Epithelial cell of proximal tubule (primary cell): ENCODE data around the gene HDAC5. TPM values are rescaled to one million over a fixed set of nuclear protein-coding genes. Genes with fewer than 3 reads are reported as not detected.
A peak's percentile ranks its signal among the peaks of the same experiment; 100 is the strongest.
"Not testable (repeated sequence)": the region's sequence is repeated elsewhere in the genome, so short reads cannot be mapped to it uniquely, and the experiment has no call there.

Experiments used
- DNase-seq: peaks from one replicate; pipeline ENCODE4 v3.0.0-alpha.2; 2011; ENCODE audit warnings: low read depth
- H3K4me3 ChIP-seq: 2 replicates; pipeline ENCODE4 v1.5.1; 2011; ENCODE audit warnings: low read depth, mild to moderate bottlenecking, low read length
- total RNA-seq: library from RNA; depleted of rRNA; stranded (reverse); fragments of >200 nt; gene quantifications from 2 replicates; pipeline ENCODE4 v1.2.3, GENCODE V29; 2015
- TF ChIP-seq, protein P1 (sequence below): conservative IDR thresholded peaks from 2 replicates; pipeline ENCODE4 v1.5.1; 2012; ENCODE audit warnings: low read depth, mild to moderate bottlenecking, low read length

HDAC5 gene
- total RNA-seq, 1 donor from 2014 or later, result 13.5 TPM

DNA sequence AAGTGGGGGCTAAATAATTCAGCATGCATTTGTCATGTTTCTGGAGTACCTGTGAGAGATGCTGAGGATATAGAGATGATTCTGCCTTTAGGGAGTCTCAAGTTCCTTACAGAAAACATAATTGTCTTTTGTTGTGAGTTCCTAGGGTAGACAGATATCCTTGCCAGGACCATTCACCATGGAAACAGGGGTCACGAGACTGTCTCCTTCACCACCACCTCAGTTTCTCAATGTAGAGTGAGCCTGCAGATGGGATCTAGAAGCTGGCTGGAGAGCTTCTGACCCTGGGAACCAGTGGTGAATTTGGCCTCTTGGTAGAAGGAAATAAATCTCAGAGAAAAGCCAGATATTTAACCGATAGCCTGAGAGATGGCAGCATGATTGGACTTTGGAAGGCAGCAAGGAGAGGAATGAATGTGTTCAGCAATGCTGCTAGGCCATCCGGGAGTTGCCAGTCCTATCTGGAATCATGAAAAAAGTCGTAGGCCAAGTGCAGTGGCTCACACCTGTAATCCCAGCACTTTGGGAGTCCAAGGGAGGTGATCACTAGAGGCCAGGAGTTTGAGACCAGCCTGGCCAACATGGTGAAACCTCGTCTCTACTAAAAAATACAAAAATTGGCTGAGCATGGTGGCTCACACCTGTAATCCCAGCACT, 7.4 kb upstream of the HDAC5 start:
- TF ChIP-seq, protein P1, sequence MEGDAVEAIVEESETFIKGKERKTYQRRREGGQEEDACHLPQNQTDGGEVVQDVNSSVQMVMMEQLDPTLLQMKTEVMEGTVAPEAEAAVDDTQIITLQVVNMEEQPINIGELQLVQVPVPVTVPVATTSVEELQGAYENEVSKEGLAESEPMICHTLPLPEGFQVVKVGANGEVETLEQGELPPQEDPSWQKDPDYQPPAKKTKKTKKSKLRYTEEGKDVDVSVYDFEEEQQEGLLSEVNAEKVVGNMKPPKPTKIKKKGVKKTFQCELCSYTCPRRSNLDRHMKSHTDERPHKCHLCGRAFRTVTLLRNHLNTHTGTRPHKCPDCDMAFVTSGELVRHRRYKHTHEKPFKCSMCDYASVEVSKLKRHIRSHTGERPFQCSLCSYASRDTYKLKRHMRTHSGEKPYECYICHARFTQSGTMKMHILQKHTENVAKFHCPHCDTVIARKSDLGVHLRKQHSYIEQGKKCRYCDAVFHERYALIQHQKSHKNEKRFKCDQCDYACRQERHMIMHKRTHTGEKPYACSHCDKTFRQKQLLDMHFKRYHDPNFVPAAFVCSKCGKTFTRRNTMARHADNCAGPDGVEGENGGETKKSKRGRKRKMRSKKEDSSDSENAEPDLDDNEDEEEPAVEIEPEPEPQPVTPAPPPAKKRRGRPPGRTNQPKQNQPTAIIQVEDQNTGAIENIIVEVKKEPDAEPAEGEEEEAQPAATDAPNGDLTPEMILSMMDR, result no peak
- no peak overlapping the region for H3K4me3 ChIP-seq
- no peak for DNase-seq

DNA sequence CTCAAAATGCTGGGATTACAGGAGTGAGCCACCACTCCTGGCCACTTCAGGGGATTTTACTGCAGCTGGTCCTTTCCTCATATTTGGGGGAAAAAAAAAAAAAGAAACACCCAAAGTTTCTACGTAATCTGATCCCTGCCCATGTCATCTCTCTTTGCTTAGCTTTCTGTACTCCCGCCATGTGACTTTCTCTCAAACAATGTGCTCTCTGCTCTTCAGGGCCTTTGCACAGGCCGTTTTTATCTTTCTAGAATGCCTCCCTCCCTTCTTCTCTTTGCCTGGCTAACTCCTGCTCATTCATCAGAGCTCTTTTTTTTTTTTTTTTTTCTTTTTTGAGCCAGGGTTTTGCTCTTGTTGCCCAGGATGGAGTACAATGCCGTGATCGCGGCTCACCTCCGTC, 4.9 kb upstream of the HDAC5 start:
- TF ChIP-seq, protein P1, result no peak

DNA sequence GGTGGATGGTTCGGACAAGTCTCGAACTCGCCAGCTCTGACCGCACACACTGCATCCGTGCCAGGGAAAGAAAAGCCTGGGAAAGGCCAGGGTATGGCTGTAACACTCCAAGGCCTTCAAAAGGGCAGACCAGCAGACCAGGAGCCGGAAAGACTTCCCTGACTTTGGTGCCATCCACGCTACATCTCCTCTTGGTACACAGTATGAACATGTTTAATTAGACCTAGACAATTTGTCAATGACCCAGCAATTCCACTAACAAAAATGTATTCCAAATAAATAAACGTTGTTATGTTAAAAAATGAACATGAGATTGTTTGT, 637 bp upstream of the HDAC5 start:
- peak; percentile 22 for DNase-seq
- H3K4me3 ChIP-seq, result peak overlapping the region; percentile 76
- TF ChIP-seq, protein P1, result no peak

More for the DNA sequence above, 4.9 kb upstream of the HDAC5 start:
- DNase-seq, result no peak
- no peak overlapping the region for H3K4me3 ChIP-seq

DNA sequence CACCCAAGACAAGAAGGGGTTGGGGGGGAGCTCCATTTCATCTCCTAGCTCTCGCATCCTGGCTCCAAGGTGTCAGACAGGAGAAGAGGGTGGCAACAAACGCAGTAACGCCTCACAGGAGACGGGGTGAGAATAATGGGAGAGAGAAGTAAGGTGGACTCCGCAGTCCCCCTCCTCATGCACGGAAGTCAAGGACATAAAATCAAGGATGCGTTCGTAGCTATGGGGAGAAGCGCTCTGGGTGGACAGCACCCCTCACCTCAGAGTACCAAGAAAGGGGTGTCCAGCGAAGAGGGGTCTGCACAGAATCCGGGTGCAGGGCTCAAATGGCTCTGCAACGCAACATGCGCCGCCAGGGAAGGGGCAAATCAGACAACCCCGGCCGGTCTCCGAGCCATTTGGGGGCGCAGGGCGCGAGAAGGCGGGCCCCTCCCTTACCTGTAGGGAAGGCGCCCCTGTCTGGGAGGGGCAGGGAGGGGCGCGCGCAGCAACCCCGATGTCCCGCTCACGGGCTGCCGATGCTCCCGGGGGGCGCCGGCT, 555 bp downstream of the HDAC5 start:
- DNase-seq, result no peak
- peak overlapping the region; percentile 76 for H3K4me3 ChIP-seq
- TF ChIP-seq, protein P1, result no peak

DNA sequence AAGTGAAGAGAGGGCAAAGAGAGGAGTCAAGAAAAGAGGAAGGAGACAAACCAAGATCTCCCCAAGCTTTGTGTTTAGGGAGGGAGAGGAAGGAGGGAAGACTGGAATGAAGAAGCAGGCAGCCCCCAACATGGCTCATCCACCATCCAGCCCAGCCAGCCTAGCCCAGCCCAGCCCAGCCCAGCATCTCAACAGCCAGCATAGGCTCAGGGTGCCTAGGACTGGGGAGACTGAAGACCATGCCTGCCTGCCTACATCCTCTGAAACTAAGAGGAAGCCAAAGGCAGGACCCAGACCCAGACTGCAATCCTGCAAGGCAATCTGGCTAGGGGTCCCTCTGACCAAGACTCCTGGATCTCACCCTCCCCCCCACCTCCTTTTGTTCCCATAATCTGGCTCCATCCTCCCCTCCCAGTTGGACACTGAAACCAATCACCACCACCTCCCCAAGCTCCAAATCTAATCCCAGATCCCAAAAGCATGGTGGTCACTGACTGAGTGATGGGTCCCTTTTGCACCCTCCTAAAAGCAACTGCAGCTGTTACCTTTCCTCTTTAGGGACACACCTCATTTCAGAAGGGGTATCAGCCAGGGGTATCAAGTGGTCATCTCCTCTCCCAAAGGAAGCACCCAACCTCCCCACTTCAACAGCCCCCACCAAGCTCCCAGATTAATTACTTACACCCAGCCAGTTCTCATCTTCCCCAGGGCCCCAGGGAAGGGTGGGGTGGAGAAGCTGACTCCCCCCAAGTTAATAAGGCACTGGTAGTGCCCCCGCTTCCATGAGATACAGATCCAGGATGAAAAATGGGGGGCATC, 1.2 kb downstream of the HDAC5 start:
- DNase-seq, result no peak
- H3K4me3 ChIP-seq, result peak overlapping the region; percentile 76
- TF ChIP-seq, protein P1, result no peak

DNA sequence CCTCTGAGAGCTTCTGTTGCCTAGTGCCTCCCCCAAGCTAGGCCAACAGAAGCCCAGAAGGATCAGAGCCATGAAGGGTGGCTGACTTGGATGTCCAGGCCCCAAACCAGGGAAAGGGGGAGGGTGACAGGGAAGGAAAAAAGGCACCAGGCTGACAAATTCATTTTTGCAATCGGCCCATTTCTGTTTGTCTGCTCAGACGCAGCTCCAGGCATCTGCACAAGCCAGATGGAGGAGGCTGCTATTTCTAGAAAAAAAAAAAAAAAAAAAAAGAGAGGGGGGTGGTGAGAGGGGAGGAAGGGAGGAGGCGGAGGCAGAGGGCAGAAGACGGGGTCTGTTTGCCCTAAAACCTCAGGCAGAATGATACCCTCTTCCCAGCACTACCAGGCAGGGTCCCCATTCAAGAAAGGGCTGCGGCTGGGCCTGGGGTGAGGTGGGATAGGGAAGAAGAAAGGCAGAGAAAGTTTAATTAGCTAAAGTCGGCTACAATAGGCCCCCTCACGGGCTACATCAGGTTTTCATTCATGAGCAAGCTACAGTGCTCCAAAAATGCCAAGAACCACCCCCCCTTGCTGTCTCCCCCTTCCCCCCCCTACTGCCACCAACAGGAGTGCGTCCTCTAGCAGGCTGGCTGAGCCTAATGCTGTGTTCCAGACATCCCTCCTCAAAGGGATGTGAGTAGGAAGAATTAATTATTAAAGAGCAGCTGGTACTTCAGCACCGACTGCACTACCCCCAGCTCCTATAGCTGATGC, 2.4 kb downstream of the HDAC5 start:
- TF ChIP-seq, protein P1, result no peak

DNA sequence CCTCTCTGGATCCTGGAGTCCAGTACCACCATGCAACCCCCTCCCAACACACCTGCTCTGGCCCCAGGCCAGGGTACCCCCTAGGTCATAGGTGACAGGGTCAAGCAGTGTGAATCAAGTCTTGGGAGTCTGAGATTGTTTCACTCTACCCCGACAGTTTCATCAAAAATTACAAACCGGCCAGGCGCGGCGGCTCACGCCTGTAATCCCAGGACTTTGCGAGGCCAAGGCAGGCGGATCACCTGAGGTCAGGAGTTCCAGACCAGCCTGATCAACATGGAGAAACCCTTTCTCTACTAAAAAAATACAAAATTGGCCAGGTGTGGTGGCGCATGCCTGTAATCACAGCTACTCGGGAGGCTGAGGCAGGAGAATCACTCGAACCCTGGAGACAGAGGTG, 3.2 kb downstream of the HDAC5 start:
- DNase-seq, result not testable (repeated sequence)

More for the DNA sequence above, 2.4 kb downstream of the HDAC5 start:
- no peak overlapping the region for H3K4me3 ChIP-seq
- no peak for DNase-seq

More for the DNA sequence above, 3.2 kb downstream of the HDAC5 start:
- H3K4me3 ChIP-seq, result not testable (repeated sequence)
